Melanocyte of skin (primary cell): Measurements from ENCODE around the gene CAMK2A. TPM values are rescaled to one million over a fixed set of nuclear protein-coding genes. Genes with fewer than 3 reads are reported as not detected.

Source experiments
- total RNA-seq, 2 donors: library from RNA; depleted of rRNA; stranded (reverse); fragments of >200 nt; gene quantifications; 2 replicates each; pipeline ENCODE4 v1.2.3, GENCODE V29; 2012

CAMK2A gene
- under 1 TPM; 0.33 to 0.34 TPM for total RNA-seq

DNA sequence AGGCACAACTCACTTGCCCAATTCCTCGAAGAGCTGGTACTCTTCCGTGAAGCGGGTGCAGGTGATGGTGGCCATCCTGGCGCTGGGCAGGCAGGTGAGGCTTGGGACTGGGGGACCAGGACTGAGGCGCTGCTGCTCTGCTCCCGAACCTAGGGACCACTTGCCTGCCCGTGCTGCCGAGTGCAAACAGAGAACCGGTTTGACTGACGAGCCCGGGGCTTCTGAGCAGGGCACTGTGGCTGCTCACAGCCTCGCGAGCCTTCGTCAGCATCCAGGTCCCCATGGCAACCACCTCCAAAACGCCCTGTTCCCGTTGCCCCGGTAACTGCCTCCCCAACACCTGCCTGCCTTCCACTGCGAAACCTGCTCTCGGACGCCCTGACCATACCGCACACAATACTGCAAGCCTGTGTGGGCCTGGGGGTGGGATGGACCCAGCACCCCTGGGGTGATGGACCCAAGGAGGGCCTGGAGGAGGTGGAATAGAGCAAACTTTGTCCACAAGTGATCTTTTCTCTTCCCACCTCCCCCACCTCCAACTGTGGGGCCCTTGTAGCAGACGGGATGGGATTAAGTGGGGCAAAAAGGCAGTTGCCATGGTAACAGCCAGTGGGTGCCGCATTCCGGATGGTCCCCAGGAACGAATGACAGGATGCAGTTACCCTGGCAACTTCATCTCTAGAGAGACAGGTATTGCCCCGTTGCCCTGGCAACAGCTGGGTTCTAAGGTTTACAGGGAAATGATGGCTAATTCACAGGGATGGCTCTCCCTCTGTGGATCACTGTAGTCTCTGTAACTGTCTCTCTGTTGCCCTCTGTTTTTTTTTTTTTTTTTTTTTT, at the start of gene CAMK2A:
Gene CAMK2A, minus strand, starts transcription at position 223 of the 840 bp plus-strand sequence. Its CDS starts 148 bp downstream, at position 75.

GRCh38 chr5:150302301-150303069, 12.9 kb upstream of the CAMK2A start, which contains the start of gene ARSI:
Gene ARSI, minus strand, starts transcription at chr5:150302905. Its CDS starts 532 bp downstream, at chr5:150302373.

DNA sequence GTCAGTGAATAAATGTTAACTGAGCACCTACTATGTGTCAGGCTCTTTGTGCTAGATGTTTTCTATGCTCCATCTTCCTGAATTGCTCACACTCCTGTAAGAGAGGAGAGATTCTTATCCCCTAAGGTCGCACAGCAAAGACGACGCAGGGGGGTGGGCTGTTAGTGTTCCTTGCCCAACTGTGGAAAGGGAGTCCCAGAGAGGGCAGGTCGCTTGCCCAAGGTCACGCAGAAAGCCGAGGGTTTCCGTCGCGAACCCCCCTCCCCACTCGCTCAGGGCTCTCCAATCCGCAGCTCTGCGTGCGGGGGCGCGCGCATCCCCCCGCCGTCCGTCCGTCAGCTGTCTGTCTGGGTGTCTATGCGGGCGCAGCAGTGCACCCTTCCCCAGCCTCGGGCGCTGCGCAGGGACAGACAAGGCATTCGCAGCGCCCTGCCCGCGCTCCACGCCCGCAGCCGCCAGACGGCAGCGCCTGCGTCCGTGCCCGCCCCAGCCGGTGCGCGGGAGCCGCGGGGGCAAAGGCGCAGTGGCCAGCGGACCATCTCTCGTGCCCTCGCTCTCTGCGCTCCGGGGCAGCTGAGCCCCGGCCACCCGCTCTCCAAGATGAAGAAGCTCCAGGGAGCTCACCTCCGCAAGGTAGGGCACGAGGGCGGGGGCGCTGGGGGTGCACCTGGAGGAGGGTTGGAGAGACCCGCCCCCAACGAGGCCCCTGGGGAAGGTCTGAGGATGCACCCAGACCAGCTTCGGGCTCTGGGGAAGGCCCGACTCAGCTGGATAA, 99.7 kb downstream of the CAMK2A start, which contains the start of gene SLC6A7:
Gene SLC6A7, plus strand, starts transcription at position 335 of the 775 bp plus-strand sequence. Its CDS starts 266 bp downstream, at position 601.

Other genes starting within 250 kb of the CAMK2A start
- gene CSF1R, start 203.2 kb downstream of the CAMK2A start, total RNA-seq = under 1 TPM in 1 of 2 donors, not detected in 1; 0.33 TPM
- 1 to 10 TPM in 1 of 2 donors, under 1 TPM in 1; 0.34 to 1.3 TPM for gene PDGFRB, start 133.9 kb downstream of the CAMK2A start, total RNA-seq
- not detected for gene CDX1, start 123.0 kb downstream of the CAMK2A start, total RNA-seq
- gene SLC6A7, start 99.7 kb downstream of the CAMK2A start, total RNA-seq = not detected
- 10 to 100 TPM; 12.7 to 31.6 TPM for gene ARSI, start 13.1 kb upstream of the CAMK2A start, total RNA-seq
- gene TCOF1, start 67.9 kb upstream of the CAMK2A start, total RNA-seq = 10 to 100 TPM; 15.5 to 34.6 TPM
- gene CD74, start 123.1 kb upstream of the CAMK2A start, total RNA-seq = 10 to 100 TPM; 31.7 to 68.9 TPM
- gene RPS14, start 160.0 kb upstream of the CAMK2A start, total RNA-seq = 1,000 to 10,000 TPM; 1,008 to 2,761 TPM
- 10 to 100 TPM; 43.7 to 45.6 TPM for gene NDST1, start 218.4 kb upstream of the CAMK2A start, total RNA-seq